HK-2 (cell line): Measurements from ENCODE around the gene WBP4.

Experiments
- DNase-seq: peaks from one replicate; pipeline ENCODE4 v3.0.0-alpha.2; 2018; ENCODE audit not compliant: unreplicated experiment

Gene WBP4

GRCh38 chr13:41049480-41050440, 11.5 kb upstream of the WBP4 start:
- no peak for DNase-seq

GRCh38 chr13:41052441-41052840, 8.9 kb upstream of the WBP4 start:
- no peak for DNase-seq

GRCh38 chr13:41053384-41053826, 7.9 kb upstream of the WBP4 start:
- no peak for DNase-seq

GRCh38 chr13:41054212-41054877, 7.0 kb upstream of the WBP4 start:
- DNase-seq, result no peak

- DNase-seq, result no peak
Measured at GRCh38 chr13:41054919-41055619, 6.2 kb upstream of the WBP4 start.

- DNase-seq, result no peak
Measured at GRCh38 chr13:41056194-41056593, 5.1 kb upstream of the WBP4 start.

- DNase-seq, result no peak
Measured at GRCh38 chr13:41056826-41057711, 4.2 kb upstream of the WBP4 start.

- no peak for DNase-seq
Measured at GRCh38 chr13:41058295-41059070, 2.8 kb upstream of the WBP4 start.

GRCh38 chr13:41059456-41060081, 1.7 kb upstream of the WBP4 start:
- no peak for DNase-seq

GRCh38 chr13:41060082-41060723, 1.1 kb upstream of the WBP4 start:
- peak; percentile 88 for DNase-seq

GRCh38 chr13:41060724-41061074, 610 bp upstream of the WBP4 start:
- peak; percentile 63 for DNase-seq

GRCh38 chr13:41061914-41062837, 867 bp downstream of the WBP4 start:
- no peak for DNase-seq

GRCh38 chr13:41064493-41064892, 3.2 kb downstream of the WBP4 start:
- no peak for DNase-seq

GRCh38 chr13:41065078-41065477, 3.8 kb downstream of the WBP4 start:
- no peak for DNase-seq

- no peak for DNase-seq
Measured at GRCh38 chr13:41074523-41074922, 13.2 kb downstream of the WBP4 start.

GRCh38 chr13:41075034-41075433, 13.7 kb downstream of the WBP4 start:
- no peak for DNase-seq

GRCh38 chr13:41075485-41075884, 14.2 kb downstream of the WBP4 start:
- no peak for DNase-seq

GRCh38 chr13:41077475-41077874, 16.2 kb downstream of the WBP4 start:
- no peak for DNase-seq

- no peak for DNase-seq
Measured at GRCh38 chr13:41079725-41080124, 18.4 kb downstream of the WBP4 start.
